Measurements from ENCODE around the gene C17orf107. TPM values are rescaled to one million over a fixed set of nuclear protein-coding genes. Genes with fewer than 3 reads are reported as not detected.
A peak's percentile ranks its signal among the peaks of the same experiment; 100 is the strongest.

C17orf107 gene
- total and polyA plus RNA-seq, 2 of the 13 experiments (the other 11 are each of a cell fraction or from before 2014, with no cell fraction given), result 0.20 to 0.59 TPM

GRCh38 chr17:4950746-4951204, 51.4 kb downstream of the C17orf107 start, which contains the start of gene ENO3 (continued):
- no peak for TF ChIP-seq SIN3A (IDR thresholded peaks at IDR 0.05; ENCODE audit: borderline replicate concordance, low read depth, low read length)
- TF ChIP-seq ZNF782 (CRISPR knock-in tag; IDR thresholded peaks at IDR 0.05; ENCODE audit: borderline replicate concordance), result no peak; the same call in 1 of the 2 replicates
- peak; percentile 47; the same call in 1 of the 2 replicates for TF ChIP-seq SP4 (CRISPR knock-in tag; IDR thresholded peaks at IDR 0.05)
- no peak for TF ChIP-seq TAF15 (IDR thresholded peaks at IDR 0.05; ENCODE audit: low read depth, low read length, poor library complexity, severe bottlenecking)
- no peak for TF ChIP-seq DPF2 (CRISPR knock-in tag; IDR thresholded peaks at IDR 0.05; ENCODE audit: borderline replicate concordance, low read depth)
- TF ChIP-seq ZBTB42 (CRISPR knock-in tag; IDR thresholded peaks at IDR 0.05), result no peak
- TF ChIP-seq ZNF430 (CRISPR knock-in tag; IDR thresholded peaks at IDR 0.05), result no peak
- peak; percentile 42; the same call in 1 of the 2 replicates for TF ChIP-seq CREM (IDR thresholded peaks at IDR 0.05)
- no peak for TF ChIP-seq CREM (CRISPR knock-in tag; IDR thresholded peaks at IDR 0.05)
- TF ChIP-seq HNF4A (CRISPR knock-in tag; IDR thresholded peaks at IDR 0.05), result peak; percentile 74
- peak; percentile 44; the same call in 1 of the 2 replicates for TF ChIP-seq BCL6 (CRISPR knock-in tag; IDR thresholded peaks at IDR 0.05)
- TF ChIP-seq MTERF4 (CRISPR knock-in tag; IDR thresholded peaks at IDR 0.05), result no peak
- TF ChIP-seq ZNF576 (CRISPR knock-in tag; IDR thresholded peaks at IDR 0.05), result no peak
- TF ChIP-seq ZFX (CRISPR knock-in tag; IDR thresholded peaks at IDR 0.05; ENCODE audit: low read depth), result peak; percentile 62; the same call in 1 of the 2 replicates
- TF ChIP-seq PCBP2 (optimal IDR thresholded peaks at IDR 0.05; ENCODE audit: low read depth, low read length, poor library complexity, severe bottlenecking), result no peak
- no peak; the same call in 1 of the 2 replicates for TF ChIP-seq CBX5 (CRISPR knock-in tag; IDR thresholded peaks at IDR 0.05; ENCODE audit: borderline replicate concordance)
- TF ChIP-seq SAFB2 (CRISPR knock-in tag; IDR thresholded peaks at IDR 0.05; ENCODE audit: borderline replicate concordance, low read depth), result no peak
- TF ChIP-seq TFDP1 (CRISPR knock-in tag; IDR thresholded peaks at IDR 0.05; ENCODE audit: borderline replicate concordance), result no peak
- no peak for TF ChIP-seq ZNF432 (CRISPR knock-in tag; IDR thresholded peaks at IDR 0.05; ENCODE audit: borderline replicate concordance)
- TF ChIP-seq DR1 (CRISPR knock-in tag; IDR thresholded peaks at IDR 0.05), result 0 out of 2 replicates have a peak, but pooled peaks have one; percentile 54
- TF ChIP-seq MBNL3 (CRISPR knock-in tag; conservative IDR thresholded peaks at IDR 0.05), result no peak
- TF ChIP-seq ZBTB4 (CRISPR knock-in tag; IDR thresholded peaks at IDR 0.05; ENCODE audit: borderline replicate concordance), result 0 out of 2 replicates have a peak, but pooled peaks have one; percentile 40
- no peak for TF ChIP-seq ZNF451 (CRISPR knock-in tag; IDR thresholded peaks at IDR 0.05)
- no peak for TF ChIP-seq SETDB1 (CRISPR knock-in tag; IDR thresholded peaks at IDR 0.05; ENCODE audit: borderline replicate concordance)

All from HepG2 (cell line).